C1 segment of cervical spinal cord (tissue), 14 donors: Measurements from ENCODE around the gene WRNIP1.
A peak's percentile ranks its signal among the peaks of the same experiment; 100 is the strongest.
"Not testable (repeated sequence)": the region's sequence is repeated elsewhere in the genome, so short reads cannot be mapped to it uniquely, and the experiment has no call there.

Source experiments
- DNase-seq, 14 donors: peaks; one replicate each; lab custom pipeline; 2025; lab: John Stamatoyannopoulos, UW

WRNIP1 gene

GRCh38 chr6:2760882-2761842 is 4.0 kb upstream of the WRNIP1 start:
- no peak for DNase-seq

GRCh38 chr6:2762868-2763267 is 2.3 kb upstream of the WRNIP1 start:
- not testable (repeated sequence) for DNase-seq

DNA sequence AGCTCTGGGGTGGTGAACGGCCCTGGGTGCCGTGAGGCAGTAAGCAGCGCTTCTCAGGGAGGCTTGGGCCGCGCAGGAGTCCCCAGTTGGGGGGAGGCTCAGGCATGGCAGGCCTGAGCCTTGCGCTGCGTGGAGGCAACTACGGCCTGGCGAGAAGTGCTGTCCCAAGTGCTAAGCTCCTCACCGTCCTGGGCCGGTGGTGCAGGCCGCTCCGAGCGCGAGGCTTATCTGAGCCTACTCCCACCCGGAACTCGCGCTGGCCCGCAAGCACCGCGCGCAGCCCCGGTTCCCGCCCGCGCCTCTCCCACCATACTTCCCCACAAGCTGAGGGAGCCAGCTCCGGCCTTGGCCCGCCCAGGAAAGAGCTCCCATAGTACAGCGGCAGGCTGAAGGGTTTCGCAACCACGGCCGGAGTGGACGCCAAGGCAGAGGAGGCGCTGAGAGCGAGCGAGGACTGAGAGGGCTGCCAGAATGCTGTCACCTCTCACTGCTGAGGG is 1.8 kb upstream of the WRNIP1 start:
- no peak for DNase-seq

DNA sequence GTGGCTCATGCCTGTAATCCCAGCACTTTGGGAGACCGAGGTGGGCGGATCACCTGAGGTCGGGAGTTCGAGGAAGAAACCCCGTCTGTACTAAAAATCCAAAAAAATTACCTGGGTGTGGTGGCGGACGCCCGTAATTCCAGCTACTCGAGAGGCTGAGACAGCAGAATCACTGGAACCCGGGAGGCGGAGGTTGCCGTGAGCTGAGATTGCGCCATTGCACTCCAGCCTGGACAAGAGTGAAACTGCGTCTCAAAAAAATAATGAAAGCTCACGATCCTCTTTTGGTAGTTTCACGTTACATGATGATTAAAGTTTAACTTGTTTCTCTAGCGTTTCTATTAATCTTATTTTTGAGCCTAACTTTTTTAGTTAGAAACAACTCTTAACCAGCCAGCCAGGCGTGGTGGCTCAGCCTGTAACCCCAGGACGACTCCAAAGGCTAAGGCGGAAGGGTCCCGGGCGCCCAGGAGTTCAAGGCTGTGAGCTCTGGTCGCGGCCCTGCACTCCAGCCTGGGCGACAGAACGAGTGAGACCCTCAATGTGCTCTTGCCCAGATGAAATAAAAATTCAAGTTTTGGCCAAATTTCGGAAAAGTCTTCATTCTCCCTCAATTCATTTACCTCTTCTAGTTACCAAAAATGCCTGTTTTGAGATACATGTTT is 1.2 kb upstream of the WRNIP1 start:
- DNase-seq, result no peak

- DNase-seq, result peak in 4 of 14 donors; percentile 67 to 82 (median 72)
These were observed 505 bp upstream of the WRNIP1 start for GRCh38 chr6:2764610-2765165.

GRCh38 chr6:2765896-2766766 is 938 bp downstream of the WRNIP1 start:
- peak in 8 of 14 donors; percentile 17 to 73 (median 48) for DNase-seq

- no peak for DNase-seq
These were observed 1.8 kb downstream of the WRNIP1 start for GRCh38 chr6:2766767-2767656.

GRCh38 chr6:2767657-2768524 is 2.7 kb downstream of the WRNIP1 start:
- DNase-seq, result peak in 1 of 14 donors; percentile 42

GRCh38 chr6:2768696-2769095 is 3.5 kb downstream of the WRNIP1 start:
- no peak for DNase-seq

GRCh38 chr6:2770171-2770570 is 5.0 kb downstream of the WRNIP1 start:
- no peak for DNase-seq

DNA sequence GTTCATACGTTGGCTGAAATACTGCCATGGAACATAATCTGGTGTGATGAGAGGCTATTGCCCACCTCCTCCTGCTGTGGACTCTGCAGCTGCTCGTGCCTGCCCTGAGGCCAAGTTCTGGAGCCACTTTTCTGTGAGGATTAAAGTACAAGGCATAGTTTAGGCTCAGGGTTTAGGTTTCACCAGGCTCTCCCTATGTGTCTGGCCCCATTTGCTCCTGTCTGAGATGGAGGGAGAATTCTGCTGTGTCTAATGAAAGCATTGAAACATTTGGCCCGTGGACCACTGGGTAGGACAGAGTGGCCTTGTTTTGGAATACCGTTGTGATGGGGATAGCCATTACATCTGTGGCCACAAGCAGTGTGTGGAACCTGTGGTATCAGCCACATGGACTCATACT is 5.9 kb downstream of the WRNIP1 start:
- DNase-seq, result no peak

DNA sequence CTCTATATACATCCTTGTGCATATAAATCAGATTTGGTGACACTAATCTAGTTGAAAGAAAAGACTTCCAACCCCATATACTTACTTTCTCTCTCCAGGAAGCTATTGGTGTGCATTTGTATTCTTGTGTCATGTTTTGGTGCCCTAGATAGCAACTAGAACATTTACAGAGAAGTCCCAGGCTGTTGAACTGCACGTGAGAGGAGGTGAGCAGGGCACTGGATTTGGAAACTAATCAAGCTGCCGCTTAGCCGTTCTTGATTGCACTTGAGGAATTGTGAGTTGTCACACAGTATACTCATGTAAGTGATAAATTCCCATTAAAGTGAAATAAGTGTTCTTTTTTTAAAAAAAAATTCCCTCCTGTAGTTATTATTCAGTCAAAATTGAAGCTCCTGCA is 7.6 kb downstream of the WRNIP1 start:
- no peak for DNase-seq

- no peak for DNase-seq
These were observed 8.3 kb downstream of the WRNIP1 start for GRCh38 chr6:2773449-2773848.

- no peak for DNase-seq
These were observed 9.8 kb downstream of the WRNIP1 start for GRCh38 chr6:2775003-2775402.

GRCh38 chr6:2777249-2777648 is 12.1 kb downstream of the WRNIP1 start:
- DNase-seq, result no peak

- no peak for DNase-seq
These were observed 15.0 kb downstream of the WRNIP1 start for GRCh38 chr6:2780102-2780737.

GRCh38 chr6:2781685-2782355 is 16.6 kb downstream of the WRNIP1 start:
- no peak for DNase-seq

- peak in 1 of 14 donors; percentile 12 for DNase-seq
These were observed 17.1 kb downstream of the WRNIP1 start for GRCh38 chr6:2782356-2782708.
